RPMI7951 (cell line): Measurements from ENCODE around the gene CACNA1S. TPM values are rescaled to one million over a fixed set of nuclear protein-coding genes. Genes with fewer than 3 reads are reported as not detected.

Experiments used
- total RNA-seq: library from RNA; depleted of rRNA; stranded (reverse); fragments of >200 nt; shearing (Covaris generic); gene quantifications from 2 replicates; pipeline ENCODE4 v1.2.3, GENCODE V29; 2014; rRNA removed

The CACNA1S gene
- total RNA-seq, 1 experiment from 2014 or later = not detected

Other genes starting within 250 kb of the CACNA1S start
- not detected in 2 replicates for gene GPR25, start 239.4 kb downstream of the CACNA1S start, total RNA-seq
- 18.0 and 19.9 TPM in 2 replicates for gene INAVA, start 217.5 kb downstream of the CACNA1S start, total RNA-seq
- gene KIF21B, start 88.7 kb downstream of the CACNA1S start, total RNA-seq = 0.60 and 0.68 TPM in 2 replicates
- not detected in 2 replicates for gene ASCL5, start 14.8 kb upstream of the CACNA1S start, total RNA-seq
- gene TMEM9, start 42.0 kb upstream of the CACNA1S start, total RNA-seq = 101 and 107 TPM in 2 replicates
- 1.1 and 3.9 TPM in 2 replicates for gene IGFN1, start 78.4 kb upstream of the CACNA1S start, total RNA-seq
- under 0.01 TPM in 1 of 2 replicates, not detected in the other for gene PKP1, start 171.1 kb upstream of the CACNA1S start, total RNA-seq